Muscle of leg (tissue), 11 donors: ENCODE results near the gene LTBP1. TPM values are rescaled to one million over a fixed set of nuclear protein-coding genes. Genes with fewer than 3 reads are reported as not detected.
"Not testable (repeated sequence)": the region's sequence is repeated elsewhere in the genome, so short reads cannot be mapped to it uniquely, and the experiment has no call there.

Source experiments
- DNase-seq: peaks from one replicate; pipeline ENCODE4 v3.0.0; 2013
- H3K27ac ChIP-seq: one replicate; pipeline ENCODE4 v1.5.1; 2013; ENCODE audit warnings: mild to moderate bottlenecking, low read length, control low read depth
- H3K27me3 ChIP-seq: one replicate; pipeline ENCODE4 v1.6.1; 2013; ENCODE audit warnings: low read length; ENCODE audit not compliant: control insufficient read depth, insufficient read depth
- H3K36me3 ChIP-seq: one replicate; pipeline ENCODE4 v1.6.1; 2013; ENCODE audit warnings: low read length; ENCODE audit not compliant: control insufficient read depth, insufficient read depth
- H3K4me1 ChIP-seq: one replicate; pipeline ENCODE4 v1.6.1; 2013; ENCODE audit warnings: low read length; ENCODE audit not compliant: control insufficient read depth, insufficient read depth
- H3K4me3 ChIP-seq: one replicate; pipeline ENCODE4 v1.5.1; 2013; ENCODE audit warnings: low read length, control low read depth
- H3K9me3 ChIP-seq: replicated peaks from 2 replicates; pipeline ENCODE4 v1.6.1; 2013; ENCODE audit warnings: low read depth, low read length; ENCODE audit not compliant: control insufficient read depth
- WGBS: methylation state at CpG from one replicate; pipeline ENCODE4 v1.1.5; 2013; ENCODE audit warnings: missing lambda C conversion rate; ENCODE audit not compliant: insufficient coverage; 5-methylcytosine and 5-hydroxymethylcytosine counted together
- polyA plus RNA-seq, 8 donors: library from polyadenylated mRNA; unstranded; fragments of 120-200 nt; gene quantifications; one replicate each; pipeline versions ENCODE4 v1.2.1 to v1.2.3, GENCODE V29; 2013; ENCODE audit warnings: inconsistent platforms in 1 of 8, low replicate concordance in 1 of 8; ENCODE audit not compliant: insufficient read length in 8 of 8, insufficient read depth in 1 of 8
- total RNA-seq: library from RNA; stranded (reverse); fragments of 120-200 nt; gene quantifications from one replicate; pipeline ENCODE4 v1.2.4, GENCODE V29; 2013

Gene LTBP1
- total and polyA plus RNA-seq, 9 donors, result 37.5 to 87.3 (median 57.9) TPM

- Histone ChIP-seq H3K9me3 (no peaks in the 10 kb centered on the region), H3K4me3 (no peak overlapping the region), H3K27ac (no peak overlapping the region), H3K4me1 (peaks cover 3% of the 10 kb centered on the region), H3K36me3 (no peaks in the 10 kb centered on the region), H3K27me3 (no peaks in the 10 kb centered on the region)
- 94% methylated on average over 9 of the region's 12 CpGs for WGBS
- no peak for DNase-seq
Observed at GRCh38 chr2:33056170-33056569, 109.4 kb downstream of the LTBP1 start.

DNA sequence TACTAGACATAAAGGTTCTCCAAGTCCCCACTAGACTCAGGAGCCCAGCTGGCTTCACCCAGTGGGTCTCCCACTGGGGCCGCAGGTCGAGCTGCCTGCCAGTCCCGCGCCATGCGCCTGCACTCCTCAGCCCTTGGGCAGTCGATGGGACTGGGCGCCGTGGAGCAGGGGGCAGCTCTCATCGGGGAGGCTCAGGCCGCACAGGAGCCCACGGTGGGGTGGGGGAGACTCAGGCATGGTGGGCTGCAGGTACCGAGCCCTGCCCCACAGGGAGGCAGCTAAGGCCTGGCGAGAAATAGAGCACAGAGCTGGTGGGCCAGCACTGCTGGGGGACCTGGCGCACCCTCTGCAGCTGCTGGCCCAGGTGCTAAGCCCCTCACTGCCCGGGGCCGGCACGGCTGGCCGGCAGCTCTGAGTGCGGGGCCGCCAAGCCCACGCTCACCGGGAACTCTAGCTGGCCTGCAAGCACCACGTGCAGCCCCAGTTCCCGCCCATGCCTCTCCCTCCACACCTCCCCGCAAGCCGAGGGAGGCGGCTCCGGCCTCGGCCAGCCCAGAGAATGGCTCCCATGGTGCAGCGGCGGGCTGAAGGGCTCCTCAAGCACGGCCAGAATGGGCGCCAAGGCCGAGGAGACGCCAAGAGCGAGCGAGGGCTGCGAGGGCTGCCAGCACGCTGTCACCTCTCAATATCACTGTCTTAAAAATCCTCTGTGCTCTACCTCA, 110.7 kb downstream of the LTBP1 start:
- 89% methylated on average over 16 of the region's 39 CpGs for WGBS
- H3K4me1 ChIP-seq, H3K27ac ChIP-seq, H3K9me3 ChIP-seq, H3K4me3 ChIP-seq, H3K27me3 ChIP-seq, H3K36me3 ChIP-seq, DNase-seq: not testable (repeated sequence)

GRCh38 chr2:33058716-33059470, 112.1 kb downstream of the LTBP1 start:
- H3K27me3 ChIP-seq, result no peaks in the 10 kb centered on the region
- no peaks in the 10 kb centered on the region for H3K36me3 ChIP-seq
- DNase-seq, result no peak
- H3K27ac ChIP-seq, result no peak overlapping the region
- no peaks in the 10 kb centered on the region for H3K9me3 ChIP-seq
- 40% methylated on average over 1 of the region's 8 CpGs for WGBS
- H3K4me3 ChIP-seq, result no peak overlapping the region
- H3K4me1 ChIP-seq, result no peaks in the 10 kb centered on the region

GRCh38 chr2:33059471-33060156, 112.9 kb downstream of the LTBP1 start:
- H3K36me3 ChIP-seq, result no peaks in the 10 kb centered on the region
- H3K4me3 ChIP-seq, result no peak overlapping the region

GRCh38 chr2:33060405-33060804, 113.7 kb downstream of the LTBP1 start:
- no peak for DNase-seq
- WGBS, result 72% methylated on average over 2 of the region's 2 CpGs
- Histone ChIP-seq H3K9me3 (peaks cover 2% of the 10 kb centered on the region), H3K27me3 (no peaks in the 10 kb centered on the region), H3K27ac (no peak overlapping the region), H3K36me3 (no peaks in the 10 kb centered on the region), H3K4me1 (no peaks in the 10 kb centered on the region), H3K4me3 (no peak overlapping the region)

More at GRCh38 chr2:33059471-33060156, 112.9 kb downstream of the LTBP1 start:
- Histone ChIP-seq H3K27ac (no peak overlapping the region), H3K27me3 (no peaks in the 10 kb centered on the region), H3K9me3 (peaks cover under 1% of the 10 kb centered on the region), H3K4me1 (no peaks in the 10 kb centered on the region)
- WGBS, result no CpG with 5 or more reads among the region's 3 CpGs
- no peak for DNase-seq

DNA sequence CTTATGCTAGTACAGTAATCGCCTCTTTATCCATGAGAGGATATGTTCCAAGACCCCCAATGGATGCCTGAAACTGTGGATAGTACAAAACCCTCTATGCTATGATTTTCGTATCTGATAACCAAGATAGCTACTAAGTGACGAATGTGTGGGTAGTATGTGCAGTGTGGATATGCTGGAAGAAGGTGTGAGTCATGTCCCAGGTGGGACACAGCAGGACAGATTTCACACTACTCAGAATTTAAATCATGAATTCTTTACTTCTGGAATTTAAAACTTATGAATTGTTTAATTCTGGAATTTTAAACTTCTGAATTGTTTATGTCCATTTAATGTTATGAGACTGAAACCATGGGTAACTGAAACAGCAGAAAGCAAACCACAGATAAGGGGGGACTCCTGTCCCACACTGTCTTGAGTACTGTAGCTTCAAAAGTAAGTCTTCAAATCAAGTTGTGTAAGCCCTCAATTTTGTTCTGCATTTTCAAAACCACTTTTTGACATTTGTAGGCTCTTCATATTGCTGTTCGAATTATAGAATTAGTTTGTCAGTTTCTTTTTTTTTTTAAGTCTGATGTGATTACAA, 116.0 kb downstream of the LTBP1 start:
- H3K4me1 ChIP-seq, result no peaks in the 10 kb centered on the region
- no CpG with 5 or more reads among the region's 4 CpGs for WGBS
- H3K27ac ChIP-seq, result no peak overlapping the region
- H3K27me3 ChIP-seq, result no peaks in the 10 kb centered on the region
- peaks cover 2% of the 10 kb centered on the region for H3K9me3 ChIP-seq
- H3K4me3 ChIP-seq, result no peak overlapping the region
- H3K36me3 ChIP-seq, result no peaks in the 10 kb centered on the region
- DNase-seq, result no peak

DNA sequence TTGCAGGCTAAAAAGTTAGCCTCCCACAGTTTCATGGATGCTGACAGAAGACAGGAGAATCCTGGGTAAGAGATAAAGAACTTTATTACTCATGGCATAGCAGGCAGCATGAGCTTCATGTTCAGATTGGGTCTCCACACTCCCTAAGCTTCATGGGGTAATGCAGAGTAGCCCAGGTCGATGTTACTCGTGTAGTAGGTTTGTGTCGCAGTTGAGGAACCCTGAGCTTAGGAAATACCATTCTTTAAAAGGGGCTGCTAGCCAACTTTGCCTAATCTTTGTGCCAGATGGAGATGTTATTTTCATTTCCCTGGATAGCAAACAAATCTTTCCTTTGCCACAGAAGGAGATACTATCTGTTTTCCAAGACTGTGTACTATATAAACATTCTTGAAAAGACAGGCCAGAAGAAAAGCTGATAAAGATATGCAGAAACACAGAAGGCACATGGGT, 117.6 kb downstream of the LTBP1 start:
- Histone ChIP-seq H3K4me3 (no peak overlapping the region), H3K27ac (no peak overlapping the region), H3K27me3 (no peaks in the 10 kb centered on the region), H3K4me1 (no peaks in the 10 kb centered on the region), H3K36me3 (no peaks in the 10 kb centered on the region), H3K9me3 (peaks cover 2% of the 10 kb centered on the region)
- WGBS, result no CpG with 5 or more reads among the region's 3 CpGs
- DNase-seq, result no peak

DNA sequence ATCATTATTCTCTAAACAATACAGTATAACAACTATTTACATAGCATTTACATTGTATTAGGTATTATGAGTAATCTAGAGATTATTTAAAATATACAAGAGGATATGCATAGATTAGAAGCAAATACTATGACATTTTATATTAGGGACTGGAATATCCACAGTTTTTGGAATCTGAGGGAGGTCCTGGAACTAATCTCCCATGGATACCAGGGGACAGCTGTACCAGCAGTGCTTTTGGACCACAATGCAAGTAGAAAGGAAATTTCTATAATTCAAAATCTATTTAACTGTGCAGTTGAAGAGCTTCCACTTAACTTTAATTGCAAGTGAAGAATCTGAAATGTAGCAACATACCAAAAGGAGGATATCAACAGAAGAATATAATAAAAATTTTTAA, 120.8 kb downstream of the LTBP1 start:
- Histone ChIP-seq H3K36me3 (no peaks in the 10 kb centered on the region), H3K4me3 (no peak overlapping the region), H3K9me3 (peaks cover 2% of the 10 kb centered on the region), H3K27ac (no peak overlapping the region), H3K4me1 (no peaks in the 10 kb centered on the region), H3K27me3 (no peaks in the 10 kb centered on the region)
- DNase-seq, result no peak

DNA sequence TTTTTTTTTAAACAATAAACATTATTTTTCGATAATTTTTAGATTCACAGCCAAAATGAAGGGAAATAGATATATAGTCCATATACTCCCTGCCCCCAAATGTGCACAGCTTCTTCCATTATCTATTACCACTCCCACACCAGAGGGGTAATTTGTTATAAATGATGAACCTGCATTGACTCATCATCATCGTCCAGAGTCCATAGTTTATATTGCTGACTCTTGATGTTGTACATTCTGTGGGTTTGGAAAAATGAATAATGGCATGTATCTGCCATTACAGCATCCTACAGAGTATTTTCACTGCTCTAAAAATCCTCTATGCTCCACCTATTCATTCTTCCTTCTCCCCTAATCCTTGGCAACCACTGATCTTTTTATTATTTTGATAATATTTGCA, 121.5 kb downstream of the LTBP1 start:
- Histone ChIP-seq H3K27ac (no peak overlapping the region), H3K27me3 (no peaks in the 10 kb centered on the region), H3K9me3 (peaks cover 2% of the 10 kb centered on the region), H3K4me1 (no peaks in the 10 kb centered on the region), H3K36me3 (no peaks in the 10 kb centered on the region), H3K4me3 (no peak overlapping the region)
- no peak for DNase-seq
- no CpG with 5 or more reads among the region's 2 CpGs for WGBS
